Adrenal gland (tissue), 5 donors: Measurements from ENCODE around the gene ARHGEF16.

Experiments
- CTCF ChIP-seq, 6 experiments: fragments of 450-650 bp in 4 of 6; fragments of 200-600 bp in 2 of 6; sonication (generic) in 1 of 6; IDR thresholded peaks; 1 replicate in 5 of 6; 2 replicates in 1 of 6; pipeline versions ENCODE4 v1.5.1 to v1.8.0; 2016 to 2021; ENCODE audit warnings: antibody characterized with exemption in 6 of 6, mild to moderate bottlenecking in 2 of 6, moderate library complexity in 1 of 6
- POLR2A ChIP-seq, 2 donors: fragments of 450-650 bp; IDR thresholded peaks; one replicate each; pipeline ENCODE4 v1.6.1; 2017; ENCODE audit warnings: antibody characterized with exemption in 2 of 2, mild to moderate bottlenecking in 2 of 2, moderate library complexity in 1 of 2
- donor health status: DM: no; HTN: no; CAD: no.

DNA sequence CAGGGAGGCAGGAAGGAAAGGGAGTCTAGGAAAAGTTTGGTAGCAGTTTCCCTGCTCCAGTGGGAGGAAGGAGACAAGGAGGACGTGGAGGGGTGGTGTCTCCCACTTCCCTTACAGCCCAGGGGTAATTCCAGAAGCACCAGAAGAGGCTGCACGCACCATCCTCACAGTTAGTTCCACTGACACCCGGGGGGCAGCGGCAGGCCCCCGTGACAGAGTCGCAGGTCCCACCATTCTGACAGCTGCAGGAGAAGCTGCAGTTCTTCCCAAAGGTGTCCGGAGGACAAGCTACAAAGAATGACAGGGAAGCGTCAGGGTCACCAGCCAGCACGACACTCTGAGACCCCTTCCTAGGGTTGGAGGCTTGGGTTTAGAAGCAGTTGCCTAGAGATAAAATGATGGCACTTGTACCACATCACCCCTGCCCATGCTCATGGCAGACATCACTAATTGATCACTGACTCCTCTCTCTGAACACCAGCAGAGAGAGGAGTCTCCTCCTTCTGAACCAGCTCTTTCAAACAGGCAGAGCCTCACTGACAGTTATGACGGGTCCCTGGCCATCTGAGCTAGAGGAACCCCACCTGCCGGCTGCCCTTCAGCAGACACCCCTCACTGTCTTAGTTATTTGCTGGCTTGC lies 53.3 kb downstream of the ARHGEF16 start:
- TF ChIP-seq CTCF (IDR thresholded peaks at IDR 0.05) (no peak), POLR2A (IDR thresholded peaks at IDR 0.05) (no peak)
